ENCODE measurements around the gene CUL4A. TPM values are rescaled to one million over a fixed set of nuclear protein-coding genes. Genes with fewer than 3 reads are reported as not detected.
"Not testable (repeated sequence)": the region's sequence is repeated elsewhere in the genome, so short reads cannot be mapped to it uniquely, and the experiment has no call there.

CUL4A gene
- total RNA-seq, 1 donor from 2014 or later: 156 TPM

DNA sequence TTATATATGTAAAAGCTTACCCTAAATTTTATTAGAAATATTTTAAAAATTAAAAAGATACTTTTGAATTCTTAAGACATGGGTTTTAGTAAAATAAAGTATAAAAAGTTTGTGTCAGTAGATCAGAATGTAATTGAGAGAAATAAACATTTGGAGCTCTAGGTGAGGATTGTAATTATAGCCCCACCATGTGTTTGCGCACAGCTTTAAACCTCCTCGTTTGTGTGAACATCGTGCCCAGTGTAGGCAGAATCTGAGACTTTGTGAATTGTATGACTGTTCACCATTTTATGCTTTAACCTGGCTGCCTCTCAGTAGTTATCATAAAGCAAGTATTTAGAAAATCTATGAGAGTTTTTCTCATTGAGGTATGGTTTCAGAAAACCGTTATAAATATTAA, 29.1 kb downstream of the CUL4A start:
- no peak for DNase-seq (ENCODE audit: low read depth)

DNA sequence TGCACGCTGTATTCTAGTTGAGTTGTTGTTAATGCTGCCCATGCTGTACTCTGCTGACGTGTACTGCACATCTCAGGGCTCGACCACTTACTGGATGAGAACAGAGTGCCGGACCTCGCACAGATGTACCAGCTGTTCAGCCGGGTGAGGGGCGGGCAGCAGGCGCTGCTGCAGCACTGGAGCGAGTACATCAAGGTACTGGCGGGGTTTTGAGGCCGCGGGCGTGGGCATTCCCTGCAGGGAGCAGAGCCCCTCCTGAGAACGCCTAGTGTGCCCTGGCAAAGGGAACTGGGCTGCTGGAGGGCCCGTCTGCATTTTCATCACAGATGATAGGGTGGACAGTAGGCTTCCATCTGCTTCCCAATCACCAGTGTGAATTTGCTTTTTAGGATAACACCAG, 29.9 kb downstream of the CUL4A start:
- DNase-seq (ENCODE audit: low read depth): no peak

DNA sequence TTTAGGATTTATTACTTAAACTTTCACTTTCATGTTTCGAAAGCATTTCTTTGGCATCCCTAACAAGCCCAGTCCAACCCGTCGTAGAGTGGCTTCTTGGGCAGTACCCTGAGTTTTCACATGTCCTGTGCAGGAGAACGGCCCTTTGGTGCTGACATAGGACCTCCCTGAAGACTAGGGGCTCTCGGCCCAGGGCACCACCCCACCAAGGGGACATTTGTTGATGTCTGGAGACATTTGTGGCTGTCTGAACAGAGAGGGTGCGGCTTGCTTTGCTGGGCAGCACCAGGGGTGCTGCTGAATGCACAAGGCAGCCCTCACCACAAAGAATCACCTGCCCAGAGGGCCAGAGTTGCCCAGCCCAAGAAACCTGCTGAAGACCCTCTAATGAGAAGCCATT, 30.6 kb downstream of the CUL4A start:
- no peak for DNase-seq (ENCODE audit: low read depth)

DNA sequence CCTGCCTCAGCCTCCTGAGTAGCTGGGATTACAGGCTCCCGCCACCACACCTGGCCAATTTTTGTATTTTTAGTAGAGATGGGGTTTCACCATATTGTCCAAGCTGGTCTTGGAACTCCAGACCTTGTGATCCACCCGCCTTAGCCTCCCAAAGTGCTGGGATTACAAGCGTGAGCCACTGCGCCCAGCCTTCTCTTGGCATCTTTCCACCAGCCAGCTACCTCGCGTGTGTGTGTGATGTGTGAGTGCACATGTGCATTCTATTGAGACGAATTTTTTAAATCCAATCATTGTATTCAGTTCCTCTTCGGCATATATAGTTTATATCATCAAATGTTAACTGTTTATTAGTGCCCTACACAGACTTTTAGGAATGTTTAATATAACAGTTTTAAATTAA, 32.2 kb downstream of the CUL4A start:
- not testable (repeated sequence) for DNase-seq (ENCODE audit: low read depth)

DNA sequence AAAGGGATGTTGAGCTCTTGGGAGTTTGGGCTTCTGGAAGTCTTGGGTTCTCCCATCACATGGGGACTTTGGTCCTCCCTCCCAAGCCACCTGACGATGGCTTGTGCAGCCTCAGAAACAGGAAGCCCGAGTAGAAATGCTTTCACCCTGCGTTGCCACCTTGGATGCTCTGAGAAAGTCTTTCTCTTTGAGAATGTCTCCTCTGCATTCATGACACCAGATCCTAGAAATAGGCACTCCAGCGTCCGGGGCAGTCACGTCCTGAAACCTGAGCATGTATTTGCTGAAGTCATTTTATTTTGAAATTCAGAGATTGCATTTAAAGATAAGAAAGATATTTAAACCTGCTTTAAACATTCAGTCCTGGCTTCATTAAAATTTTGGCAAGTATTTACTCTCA, 34.4 kb downstream of the CUL4A start:
- no peak for DNase-seq (ENCODE audit: low read depth)

DNA sequence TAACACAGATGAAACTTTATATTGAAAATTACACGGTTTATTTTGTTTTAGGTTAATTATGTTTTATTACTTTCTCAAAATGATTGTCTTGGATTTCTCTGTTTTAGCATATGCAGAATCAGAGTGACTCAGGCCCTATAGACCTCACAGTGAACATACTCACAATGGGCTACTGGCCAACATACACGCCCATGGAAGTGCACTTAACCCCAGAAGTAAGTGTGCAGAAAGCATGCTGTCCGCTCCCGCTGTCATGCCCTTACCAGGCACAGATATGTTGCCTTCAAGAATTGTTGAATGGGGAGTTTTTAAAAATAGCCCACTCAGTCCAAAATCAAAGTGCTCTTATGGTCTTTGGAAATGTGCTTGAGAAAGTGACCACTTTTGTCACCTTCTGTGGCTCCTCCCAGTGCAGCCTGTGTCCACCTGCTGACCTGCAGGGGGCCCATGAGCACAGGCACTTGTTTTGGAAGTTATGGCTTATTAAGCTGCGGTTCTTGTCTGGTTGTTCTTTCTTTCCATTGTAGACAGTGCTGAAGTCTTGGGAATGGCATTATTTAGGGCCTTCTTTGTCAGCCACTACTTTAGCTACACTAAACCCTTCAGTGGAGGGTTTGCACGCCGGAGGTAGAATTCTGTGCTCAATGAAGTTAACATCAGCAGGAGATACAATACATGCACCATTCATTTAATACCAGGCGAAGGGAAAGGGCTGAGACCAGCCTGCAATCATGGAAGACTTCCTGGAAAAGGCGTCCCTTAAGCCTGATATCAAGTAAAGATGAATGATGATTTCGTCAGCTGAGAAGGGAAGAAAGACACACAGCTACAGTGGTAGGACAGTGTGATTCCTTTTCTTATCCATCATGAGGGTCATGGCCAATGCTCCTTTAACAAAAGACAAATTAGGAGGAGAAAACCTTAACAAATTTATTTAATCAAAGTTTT, 36.7 kb downstream of the CUL4A start:
- DNase-seq (ENCODE audit: low read depth): no peak

DNA sequence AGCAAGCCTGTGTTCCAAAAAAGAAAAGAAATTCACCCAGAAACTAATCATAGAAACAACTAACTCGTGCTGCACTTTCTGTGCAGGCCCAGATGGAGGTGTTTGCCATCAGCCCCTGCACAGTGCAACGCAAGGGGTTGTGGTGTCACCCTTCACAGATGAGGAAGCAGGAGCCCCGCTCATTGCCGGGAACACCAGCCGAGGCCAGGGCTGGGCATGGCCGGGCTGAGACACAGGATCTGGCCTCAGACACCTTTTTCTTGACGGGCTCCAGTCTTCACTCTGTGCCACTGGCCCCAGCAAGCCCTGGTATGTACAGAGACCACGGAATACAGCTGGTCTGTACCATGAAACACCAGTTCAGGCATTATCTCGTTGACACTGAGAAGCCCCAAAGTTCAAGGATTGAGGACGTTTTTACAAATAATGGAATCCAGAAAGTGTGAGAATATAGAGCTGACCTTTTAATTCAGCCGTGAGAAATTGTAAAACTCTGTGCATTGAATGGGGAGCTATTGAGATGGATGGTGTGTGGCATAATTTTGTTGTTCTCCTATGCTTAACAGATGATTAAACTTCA, 43.2 kb downstream of the CUL4A start:
- DNase-seq (ENCODE audit: low read depth): no peak

DNA sequence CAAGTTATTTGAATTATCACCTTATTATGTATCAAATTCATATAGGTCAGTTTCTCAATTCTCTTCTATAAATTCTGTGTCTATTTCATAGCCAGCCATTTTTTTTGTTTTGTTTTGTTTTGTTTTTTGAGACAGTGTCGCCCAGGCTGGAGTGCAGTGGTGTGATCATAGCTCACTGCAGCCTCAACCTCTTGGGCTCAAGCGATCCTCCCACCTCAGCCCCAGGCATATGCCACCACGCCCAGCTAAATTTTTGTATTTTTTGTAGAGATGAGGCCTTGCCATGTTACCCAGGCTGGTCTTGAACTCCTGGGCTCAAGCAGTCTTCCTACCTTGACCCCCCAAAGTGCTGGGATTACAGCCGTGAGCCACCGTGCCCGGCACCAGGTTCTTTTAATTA, 48.5 kb downstream of the CUL4A start:
- DNase-seq (ENCODE audit: low read depth): not testable (repeated sequence)

DNA sequence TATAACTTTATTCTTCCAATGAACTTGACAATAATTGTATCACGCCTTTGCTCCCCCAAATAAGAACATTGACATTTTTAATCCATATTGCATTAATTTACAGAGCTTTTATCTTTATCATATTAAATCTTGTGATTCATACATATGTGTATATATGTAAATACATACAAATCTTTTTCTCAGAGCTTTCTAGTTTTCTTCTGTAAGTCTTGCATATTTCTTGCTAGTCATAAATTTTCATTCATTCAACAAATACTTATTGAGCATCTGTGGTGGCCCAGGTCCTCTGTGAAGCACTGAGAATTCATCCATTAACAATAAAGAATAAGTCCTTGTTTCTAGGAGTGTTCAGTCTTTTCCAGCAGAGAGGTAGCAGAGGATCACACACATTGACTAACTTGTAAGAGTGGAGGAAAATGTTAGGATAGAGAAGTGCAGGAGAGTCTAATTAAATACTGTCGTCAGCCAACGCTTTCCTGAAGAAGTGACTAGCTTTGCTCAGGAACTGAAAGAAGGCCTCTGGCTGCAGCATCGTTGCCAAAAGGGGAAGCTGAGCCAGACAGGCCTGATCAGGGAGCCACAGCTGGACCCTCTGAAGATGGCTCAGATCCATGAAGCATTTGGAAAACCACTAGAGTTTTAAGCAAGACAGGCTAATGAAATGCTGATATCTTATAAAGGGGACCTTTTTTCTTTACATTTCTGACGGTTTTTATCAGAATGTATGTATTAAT, 49.1 kb downstream of the CUL4A start:
- DNase-seq (ENCODE audit: low read depth): no peak

DNA sequence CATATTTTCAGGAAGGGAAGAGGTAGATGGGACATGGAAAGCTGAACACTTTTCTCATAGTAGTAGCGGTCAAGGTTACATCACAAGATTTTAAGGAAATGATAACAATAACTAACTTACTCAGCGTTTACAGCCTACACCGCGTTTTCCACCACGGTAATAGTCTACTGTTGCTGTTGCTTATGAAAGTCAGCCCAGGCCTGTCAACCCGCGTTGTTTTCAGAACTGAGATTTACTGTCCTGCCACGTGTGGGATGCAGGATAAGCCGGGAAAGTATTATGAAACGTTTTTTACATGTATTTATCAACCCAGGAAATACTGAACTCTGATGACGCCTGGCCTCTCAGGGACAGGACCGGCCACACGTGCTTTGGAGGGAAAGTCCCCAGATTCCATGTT, 51.6 kb downstream of the CUL4A start:
- DNase-seq (ENCODE audit: low read depth): no peak

DNA sequence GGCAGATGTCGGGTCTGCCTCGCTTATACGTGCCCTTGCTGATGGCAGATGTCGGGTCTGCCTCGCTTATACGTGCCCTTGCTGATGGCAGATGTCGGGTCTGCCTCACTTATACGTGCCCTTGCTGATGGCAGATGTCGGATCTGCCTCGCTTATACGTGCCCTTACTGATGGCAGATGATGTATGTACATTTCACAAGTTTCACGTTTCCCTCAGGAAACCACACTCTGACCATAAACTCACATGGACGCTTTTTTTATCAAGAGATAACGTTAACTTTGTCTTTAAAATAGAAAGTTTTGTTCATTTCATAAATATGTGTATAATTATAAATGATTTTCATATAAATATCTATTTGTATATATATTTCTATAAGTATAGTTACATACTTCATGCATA, 53.6 kb downstream of the CUL4A start:
- not testable (repeated sequence) for DNase-seq (ENCODE audit: low read depth)

DNA sequence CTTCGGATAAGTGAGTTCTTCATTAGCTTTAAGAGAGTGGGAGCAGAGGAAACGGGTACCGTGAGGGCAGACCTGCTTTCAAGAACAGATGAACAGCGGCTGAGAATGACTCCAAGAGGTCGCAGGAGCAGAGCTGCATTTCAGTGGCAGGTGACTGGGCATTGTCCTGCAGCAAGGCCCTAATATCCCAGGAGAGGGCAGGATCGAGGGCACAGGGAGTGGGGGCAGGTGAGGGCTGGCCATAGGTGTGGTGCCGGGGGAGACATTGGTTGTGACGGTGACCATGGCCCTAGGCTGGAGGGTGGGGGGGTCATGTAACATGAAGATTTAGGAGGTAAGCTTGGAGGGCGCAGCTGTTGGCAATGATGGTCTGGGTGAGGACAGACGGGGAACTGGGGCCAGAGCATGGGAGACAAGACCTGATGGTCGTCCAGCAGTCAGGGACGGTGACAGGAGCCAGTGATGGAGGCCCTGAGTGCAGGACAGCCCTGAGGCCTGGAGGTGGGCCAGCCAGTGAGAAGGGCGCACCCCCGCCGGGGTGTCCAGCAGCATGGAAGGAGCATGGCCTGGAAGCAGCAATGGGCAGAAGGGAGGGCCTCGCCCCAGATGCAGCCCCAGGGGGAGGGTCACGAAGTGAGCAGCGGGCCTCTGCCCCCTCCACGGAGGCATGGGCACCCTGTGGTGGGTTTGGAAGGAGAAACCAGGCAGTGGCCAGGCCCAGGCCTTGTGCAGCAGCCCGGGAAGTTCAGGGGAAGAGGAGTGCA, 58.4 kb downstream of the CUL4A start:
- no peak for DNase-seq (ENCODE audit: low read depth)

DNA sequence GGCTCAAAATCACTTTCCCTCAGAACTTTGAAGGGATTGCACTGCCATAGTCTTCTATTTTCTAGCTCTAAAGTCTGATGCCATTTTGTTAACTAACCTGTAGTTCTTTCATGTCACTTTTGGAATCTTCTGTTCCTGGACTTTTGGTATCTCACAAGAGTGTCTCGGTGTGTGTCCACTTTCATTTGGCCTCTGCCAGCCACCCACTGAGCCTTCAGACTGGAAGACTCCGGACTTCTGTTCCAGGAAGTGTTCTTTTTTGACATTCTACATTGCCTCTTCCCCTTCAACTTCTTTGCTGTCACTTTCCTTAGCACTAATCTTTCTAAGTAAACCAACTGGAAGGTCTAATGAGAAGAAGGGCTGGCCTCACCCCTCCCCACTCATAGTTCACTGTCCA, 62.6 kb downstream of the CUL4A start:
- DNase-seq (ENCODE audit: low read depth): no peak

DNA sequence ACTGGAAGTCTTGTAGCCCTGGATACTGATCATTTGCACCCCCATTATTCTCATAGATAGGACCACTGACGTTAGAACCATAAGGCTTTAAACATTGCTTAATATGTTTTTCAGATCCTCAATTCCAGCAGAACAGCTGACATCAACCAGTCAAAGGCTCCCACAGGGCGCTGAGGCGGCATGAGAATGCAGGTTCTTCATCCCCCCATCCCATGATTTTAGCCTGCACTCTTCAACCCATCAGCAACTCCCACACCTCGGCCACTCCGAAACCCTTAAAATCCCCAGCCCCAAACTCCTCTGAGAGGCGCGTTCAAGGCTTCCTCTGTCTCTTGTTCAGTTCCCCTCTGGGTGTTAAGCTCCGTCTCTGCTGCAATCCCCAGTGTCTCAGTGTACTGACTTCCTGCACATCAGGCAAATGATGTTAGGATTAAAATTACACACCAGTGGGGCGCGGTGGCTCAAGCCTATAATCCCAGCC, 63.3 kb downstream of the CUL4A start:
- no peak for DNase-seq (ENCODE audit: low read depth)

DNA sequence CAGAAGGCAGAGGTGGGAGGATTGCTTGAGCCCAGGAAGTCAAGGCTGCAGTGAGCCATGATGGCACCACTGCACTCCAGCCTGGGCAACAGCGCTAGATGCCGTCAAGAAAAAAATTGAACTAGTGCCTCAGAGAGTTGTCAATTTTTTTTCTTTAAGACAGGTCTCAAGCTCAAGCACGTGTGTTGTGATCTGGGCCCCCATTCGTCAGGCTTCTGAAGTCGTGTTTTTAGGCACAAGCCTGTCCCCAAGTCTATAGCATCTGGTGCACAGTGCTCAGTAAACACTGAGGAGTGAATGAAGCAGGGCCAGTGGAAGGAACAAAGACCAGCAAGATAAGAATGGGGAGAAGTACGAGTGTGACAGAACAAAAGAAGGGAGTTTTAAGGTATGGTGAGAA, 63.9 kb downstream of the CUL4A start:
- no peak for DNase-seq (ENCODE audit: low read depth)

DNA sequence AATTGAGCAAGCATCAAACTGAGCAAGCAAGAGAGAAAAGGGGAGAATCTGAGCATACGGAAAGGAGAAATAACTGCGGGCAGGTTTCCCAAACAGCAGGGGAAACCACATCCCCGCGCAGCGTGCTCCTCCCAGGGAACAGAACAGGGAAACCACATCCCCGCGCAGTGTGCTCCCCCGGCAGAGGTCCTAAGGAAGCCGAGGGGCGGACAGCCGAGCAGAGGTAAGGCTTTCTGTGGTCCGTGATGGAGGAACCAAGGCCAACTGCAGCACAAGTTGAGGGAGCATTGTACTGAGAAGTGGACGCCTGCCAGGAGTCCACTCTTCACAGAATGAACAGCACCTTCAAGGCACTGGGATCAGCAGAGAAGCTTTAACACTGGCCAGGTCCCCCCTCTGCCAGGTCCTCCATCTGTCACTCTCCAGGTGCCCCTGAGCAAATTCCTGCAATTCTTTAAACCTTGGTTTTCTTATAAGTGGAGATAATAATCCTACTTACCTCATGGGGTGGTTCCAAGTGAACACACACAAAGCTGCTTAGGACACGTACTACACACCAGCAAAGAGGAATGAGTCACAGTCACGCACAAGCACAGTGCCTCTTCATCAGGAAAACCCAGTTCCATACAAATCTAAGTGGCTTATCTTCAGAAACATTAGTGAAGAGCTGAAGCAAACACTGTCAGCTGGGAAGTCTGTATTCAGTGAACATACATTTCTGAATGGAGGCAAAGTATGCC, 64.6 kb downstream of the CUL4A start:
- DNase-seq (ENCODE audit: low read depth): peak; percentile 94

DNA sequence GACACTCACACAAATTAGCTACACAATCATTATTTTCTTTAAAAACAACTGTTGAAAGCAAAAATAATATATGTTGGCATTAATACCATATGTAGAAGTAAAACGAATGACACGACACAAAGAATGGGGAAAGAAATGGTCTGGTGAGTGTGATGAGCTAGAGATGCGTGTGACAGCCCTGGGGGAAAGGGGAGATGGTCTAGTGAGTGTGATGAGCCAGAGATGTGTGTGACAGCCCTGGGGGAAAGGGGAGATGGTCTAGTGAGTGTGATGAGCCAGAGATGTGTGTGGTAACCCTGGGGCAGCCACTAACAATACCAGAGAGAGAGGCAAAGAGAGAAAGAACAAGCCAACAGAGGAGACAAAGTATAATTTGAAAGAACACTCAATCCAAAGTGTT, 65.3 kb downstream of the CUL4A start:
- DNase-seq (ENCODE audit: low read depth): no peak

DNA sequence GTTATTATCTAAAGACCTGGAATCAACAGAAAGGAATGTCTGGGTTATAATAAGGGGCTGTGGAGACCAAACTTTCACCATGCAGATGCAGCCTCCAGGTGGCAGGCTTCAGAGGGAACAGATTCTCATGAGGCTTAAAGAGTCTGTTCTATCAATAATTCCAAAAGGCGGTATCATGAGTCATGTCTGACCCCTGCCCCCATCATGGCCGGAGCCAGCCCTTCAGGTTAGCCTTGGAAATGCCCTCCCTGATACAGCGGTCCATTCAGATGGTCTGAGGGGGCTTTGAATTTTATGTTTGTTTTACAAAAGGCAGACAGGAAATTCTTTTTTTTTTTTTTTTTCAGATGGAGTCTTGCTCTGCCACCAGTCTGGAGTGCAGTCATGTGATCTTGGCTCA, 66.0 kb downstream of the CUL4A start:
- DNase-seq (ENCODE audit: low read depth): peak; percentile 81

DNA sequence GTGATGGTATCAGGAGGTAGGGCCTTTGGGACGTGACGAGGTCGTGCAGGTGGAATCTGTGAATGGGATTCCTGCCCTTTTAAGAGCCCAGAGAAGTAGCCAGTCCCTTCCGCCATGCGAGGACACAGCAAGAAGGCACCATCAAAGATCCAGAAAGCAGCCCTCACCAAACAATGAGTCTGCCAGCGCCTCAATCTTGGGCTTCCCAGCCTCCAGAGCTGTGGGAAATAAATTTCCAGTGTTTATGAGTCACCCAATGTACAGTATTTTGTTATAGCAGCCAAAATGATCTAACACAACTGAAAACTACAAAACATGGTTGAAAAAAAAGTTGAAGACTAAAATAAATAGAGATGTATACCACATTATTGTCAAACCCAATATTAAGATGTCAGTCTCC, 70.7 kb downstream of the CUL4A start:
- no peak for DNase-seq (ENCODE audit: low read depth)

DNA sequence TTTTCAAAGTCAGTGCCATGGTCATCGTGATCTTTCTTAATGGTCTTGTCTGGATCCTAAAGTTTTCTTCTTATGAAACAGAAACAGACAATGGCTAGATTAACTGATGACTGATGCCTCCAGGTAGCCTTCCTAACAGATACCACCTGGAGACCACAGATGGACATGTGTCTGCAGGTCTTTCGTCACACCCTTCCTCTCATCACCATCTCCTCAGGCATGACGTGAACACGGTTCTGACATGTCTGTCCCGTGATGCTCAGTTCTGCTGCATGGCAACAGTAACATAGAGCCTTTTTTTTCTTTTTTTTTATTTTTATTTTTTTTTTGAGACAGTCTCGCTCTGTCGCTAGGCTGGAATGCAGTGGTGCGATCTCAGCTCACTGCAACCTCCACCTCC, 74.5 kb downstream of the CUL4A start:
- DNase-seq (ENCODE audit: low read depth): no peak

DNA sequence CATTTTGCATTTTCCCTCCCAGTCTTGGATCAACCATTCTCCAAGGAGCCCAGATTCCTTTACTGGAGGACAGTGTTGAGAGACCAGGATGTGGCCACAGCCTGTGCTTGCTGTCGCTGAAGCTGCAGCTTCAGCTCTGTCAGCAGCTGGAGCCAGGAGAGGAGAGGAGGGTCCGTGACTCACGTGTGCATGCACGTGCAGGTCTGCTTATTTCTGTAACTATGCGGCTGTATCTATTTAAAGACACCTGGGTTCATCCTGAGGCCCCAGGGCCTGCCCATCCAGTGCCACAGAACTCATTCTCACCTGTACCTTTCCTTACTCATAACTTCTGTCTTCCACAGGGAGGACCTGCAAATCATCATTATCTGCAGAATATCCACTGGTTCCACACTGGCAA, 79.5 kb downstream of the CUL4A start:
- DNase-seq (ENCODE audit: low read depth): no peak

All from renal cortical epithelial cell (primary cell).